Peyer's patch (tissue), 4 donors: ENCODE results near the gene CHAD.

ENCODE experiments used
- CTCF ChIP-seq, 6 experiments: fragments of 450-650 bp in 4 of 6; fragments of 200-600 bp in 2 of 6; sonication (generic) in 1 of 6; IDR thresholded peaks; one replicate each; pipeline ENCODE4 v1.5.1; 2017 to 2019; ENCODE audit warnings: antibody characterized with exemption in 6 of 6, mild to moderate bottlenecking in 3 of 6, moderate library complexity in 1 of 6
- POLR2A ChIP-seq, 2 donors: fragments of 450-650 bp; IDR thresholded peaks; one replicate each; pipeline ENCODE4 v1.5.1; 2017; ENCODE audit warnings: antibody characterized with exemption in 2 of 2, mild to moderate bottlenecking in 2 of 2, moderate library complexity in 2 of 2

GRCh38 chr17:50445730-50446325, 22.9 kb downstream of the CHAD start:
- TF ChIP-seq CTCF (IDR thresholded peaks at IDR 0.05) (no peak), POLR2A (IDR thresholded peaks at IDR 0.05) (no peak)
